GM23338 (cell line): Measurements from ENCODE around the gene ANKRD50. TPM values are rescaled to one million over a fixed set of nuclear protein-coding genes. Genes with fewer than 3 reads are reported as not detected.
A peak's percentile ranks its signal among the peaks of the same experiment; 100 is the strongest.

Experiments used
- ATAC-seq: fragments of 200-7000 bp; cut with Tn5 transposase; 3 replicates; pipeline ENCODE4 v1.9.1; 2020
- DNase-seq: peaks from one replicate; pipeline ENCODE4 v3.0.0-alpha.2; 2015; ENCODE audit warnings: low spot score
- H2AFZ ChIP-seq: fragments of 200-600 bp; sonication (generic); 2 replicates; pipeline ENCODE4 v1.8.0; 2016; ENCODE audit warnings: antibody characterized with exemption, mild to moderate bottlenecking, moderate library complexity
- H3F3A ChIP-seq: fragments of 200-600 bp; sonication (generic); replicated peaks from 2 replicates; pipeline ENCODE4 v1.8.0; 2017; ENCODE audit warnings: antibody characterized with exemption, mixed run types, low read depth
- H3K27ac ChIP-seq: fragments of 200-600 bp; sonication (generic); 2 replicates; pipeline ENCODE4 v1.6.1; 2016; ENCODE audit warnings: low read depth
- H3K27me3 ChIP-seq: fragments of 200-600 bp; sonication (generic); 2 replicates; pipeline ENCODE4 v1.8.0; 2016; ENCODE audit warnings: mild to moderate bottlenecking, mixed run types, moderate library complexity; ENCODE audit not compliant: insufficient read depth
- H3K36me3 ChIP-seq: fragments of 200-600 bp; sonication (generic); 2 replicates; pipeline ENCODE4 v1.8.0; 2016; ENCODE audit warnings: mild to moderate bottlenecking; ENCODE audit not compliant: insufficient read depth
- H3K4me1 ChIP-seq: fragments of 200-600 bp; sonication (generic); 2 replicates; pipeline ENCODE4 v1.8.0; 2016; ENCODE audit warnings: mild to moderate bottlenecking, moderate library complexity; ENCODE audit not compliant: insufficient read depth
- H3K4me2 ChIP-seq: fragments of 200-600 bp; sonication (generic); 2 replicates; pipeline ENCODE4 v1.7.1; 2017; ENCODE audit warnings: mixed run types
- H3K4me3 ChIP-seq: fragments of 200-600 bp; sonication (generic); 2 replicates; pipeline ENCODE4 v1.6.1; 2016; ENCODE audit warnings: mixed run types
- H3K79me2 ChIP-seq: fragments of 200-600 bp; sonication (generic); replicated peaks from 2 replicates; pipeline ENCODE4 v1.8.0; 2017; ENCODE audit warnings: mild to moderate bottlenecking; ENCODE audit not compliant: insufficient read depth
- H3K9me2 ChIP-seq: fragments of 200-600 bp; sonication (generic); 2 replicates; pipeline ENCODE4 v1.8.0; 2017; ENCODE audit not compliant: insufficient read depth
- H4K20me1 ChIP-seq: fragments of 200-600 bp; sonication (generic); replicated peaks from 2 replicates; pipeline ENCODE4 v1.8.0; 2017; ENCODE audit warnings: mild to moderate bottlenecking; ENCODE audit not compliant: insufficient read depth
- H3K27ac Mint-ChIP-seq: 2 replicates; pipeline ENCODE4 v1.8.0; 2020; ENCODE audit warnings: inconsistent platforms, mild to moderate bottlenecking, moderate library complexity, mixed read lengths
- H3K27me3 Mint-ChIP-seq: 3 replicates; pipeline ENCODE4 v1.8.0; 2022; ENCODE audit warnings: low read depth, mild to moderate bottlenecking, moderate library complexity, mixed read lengths, inconsistent platforms; ENCODE audit not compliant: insufficient read depth, poor library complexity
- H3K36me3 Mint-ChIP-seq: 3 replicates; pipeline ENCODE4 v1.8.0; 2021; ENCODE audit warnings: low read depth, mild to moderate bottlenecking, inconsistent platforms, moderate library complexity, mixed read lengths
- H3K4me1 Mint-ChIP-seq: 3 replicates; pipeline ENCODE4 v1.8.0; 2020; ENCODE audit warnings: mild to moderate bottlenecking, inconsistent platforms, mixed read lengths
- H3K4me3 Mint-ChIP-seq: 3 replicates; pipeline ENCODE4 v1.8.0; 2021; ENCODE audit warnings: moderate library complexity, mild to moderate bottlenecking, inconsistent platforms, mixed read lengths
- H3K9me3 Mint-ChIP-seq: 3 replicates; pipeline ENCODE4 v1.8.0; 2020; ENCODE audit warnings: moderate library complexity, mild to moderate bottlenecking, inconsistent platforms, mixed read lengths
- EZH2 ChIP-seq: fragments of 200-600 bp; sonication (generic); IDR thresholded peaks from one replicate; pipeline ENCODE4 v1.8.0; 2017; ENCODE audit warnings: antibody characterized with exemption, mild to moderate bottlenecking, low read depth; ENCODE audit not compliant: unreplicated experiment
- EZH2phosphoT487 ChIP-seq: fragments of 200-600 bp; sonication (generic); IDR thresholded peaks from one replicate; pipeline ENCODE4 v1.8.1; 2018; ENCODE audit warnings: antibody characterized with exemption; ENCODE audit not compliant: unreplicated experiment
- ZNF462 ChIP-seq: fragments of 250-450 bp; sonication (Bioruptor Pico); IDR thresholded peaks from 2 replicates; pipeline ENCODE4 v1.5.0; 2020; ENCODE audit warnings: mild to moderate bottlenecking, moderate library complexity
- polyA plus RNA-seq: library from polyadenylated mRNA; unstranded; fragments of >200 nt; fragmentation: Nextera tagmentation; extraction: Ambion mirVana; gene quantifications from 2 replicates; pipeline ENCODE4 v1.2.1, GENCODE V29; 2016
- total RNA-seq: library from RNA; depleted of rRNA; stranded (reverse); fragments of >200 nt; shearing (Covaris generic); gene quantifications from 2 replicates; pipeline ENCODE4 v1.2.3, GENCODE V29; 2014

The ANKRD50 gene
- total and polyA plus RNA-seq, 2 experiments from 2014 or later: 5.9 to 27.6 TPM

GRCh38 chr4:124710015-124710741 is 2.4 kb downstream of the ANKRD50 start:
- Histone ChIP-seq H3K27ac (no peak overlapping the region), H3F3A (no peaks in the 10 kb centered on the region), H3K27me3 (no peaks in the 10 kb centered on the region), H3K79me2 (peaks cover 67% of the 10 kb centered on the region), H3K4me3 (peak overlapping the region; percentile 79), H2AFZ (no peak overlapping the region), H4K20me1 (peaks cover 2% of the 10 kb centered on the region; the same call in 1 of the 2 replicates), H3K9me2 (no peaks in the 10 kb centered on the region), H3K4me2 (peak overlapping the region; percentile 87), H3K4me1 (peaks cover 38% of the 10 kb centered on the region), H3K36me3 (no peaks in the 10 kb centered on the region)
- Mint-ChIP-seq H3K9me3 (no peaks in the 10 kb centered on the region), H3K27ac (no peak overlapping the region), H3K36me3 (peaks cover 13% of the 10 kb centered on the region; the same call in 2 of the 3 replicates), H3K27me3 (peaks cover 5% of the 10 kb centered on the region), H3K4me1 (peaks cover 36% of the 10 kb centered on the region), H3K4me3 (no peak overlapping the region)
- ATAC-seq (no peak), DNase-seq (no peak)
- no peak for TF ChIP-seq EZH2
- no peak for TF ChIP-seq ZNF462 (CRISPR knock-in tag)
- TF ChIP-seq EZH2phosphoT487: no peak
